Measurements from ENCODE around the gene OPN4.

OPN4 gene

GRCh38 chr10:86663046-86663345 is 8.6 kb downstream of the OPN4 start:
- no peaks in the 10 kb centered on the region for H3K9me2 ChIP-seq (replicated peaks; ENCODE audit: insufficient read depth, low read length)
- no peak overlapping the region for H3K9ac ChIP-seq (ENCODE audit: low read length)
- no peaks in the 10 kb centered on the region for H3K79me2 ChIP-seq (ENCODE audit: low read length)
- no peaks in the 10 kb centered on the region for H3F3A ChIP-seq (ENCODE audit: insufficient read depth, low read length)
- no peak for DNase-seq
- H4K20me1 ChIP-seq (ENCODE audit: insufficient read depth, low read length), result no peaks in the 10 kb centered on the region
- H3K9me3 ChIP-seq (replicated peaks; ENCODE audit: insufficient read depth, low read length), result no peaks in the 10 kb centered on the region
- no peak overlapping the region for H2AFZ ChIP-seq (ENCODE audit: low read length)
- H3K27ac ChIP-seq (ENCODE audit: low read length), result no peak overlapping the region
- no peak overlapping the region for H3K4me2 ChIP-seq (ENCODE audit: low read depth, low read length)
- no peak for TF ChIP-seq EZH2phosphoT487 (IDR thresholded peaks at IDR 0.05; ENCODE audit: low read length)
- no peak for TF ChIP-seq CTCF (IDR thresholded peaks at IDR 0.05; ENCODE audit: low read length)
- no peak for TF ChIP-seq EZH2 (optimal IDR thresholded peaks at IDR 0.05; ENCODE audit: low read depth, low read length)
- peaks cover 20% of the 10 kb centered on the region for H3K27me3 ChIP-seq (replicated peaks; ENCODE audit: insufficient read depth, low read length)
- H3K4me1 ChIP-seq (ENCODE audit: low read length), result no peaks in the 10 kb centered on the region
- H3K36me3 ChIP-seq (replicated peaks; ENCODE audit: insufficient read depth, low read length), result no peaks in the 10 kb centered on the region
- no peak overlapping the region for H3K4me3 ChIP-seq (ENCODE audit: low read length)

- no peaks in the 10 kb centered on the region for H3K9me3 ChIP-seq (replicated peaks; ENCODE audit: insufficient read depth, low read length)
- H2AFZ ChIP-seq (ENCODE audit: low read length), result no peak overlapping the region
- no peaks in the 10 kb centered on the region for H3K36me3 ChIP-seq (replicated peaks; ENCODE audit: insufficient read depth, low read length)
- TF ChIP-seq EZH2 (optimal IDR thresholded peaks at IDR 0.05; ENCODE audit: low read depth, low read length), result no peak
- no peak for TF ChIP-seq EZH2phosphoT487 (IDR thresholded peaks at IDR 0.05; ENCODE audit: low read length)
- no peak for TF ChIP-seq CTCF (IDR thresholded peaks at IDR 0.05; ENCODE audit: low read length)
- H3F3A ChIP-seq (ENCODE audit: insufficient read depth, low read length), result no peaks in the 10 kb centered on the region
- H4K20me1 ChIP-seq (ENCODE audit: insufficient read depth, low read length), result no peaks in the 10 kb centered on the region
- H3K79me2 ChIP-seq (ENCODE audit: low read length), result no peaks in the 10 kb centered on the region
- H3K4me1 ChIP-seq (ENCODE audit: low read length), result no peaks in the 10 kb centered on the region
- peaks cover 12% of the 10 kb centered on the region for H3K27me3 ChIP-seq (replicated peaks; ENCODE audit: insufficient read depth, low read length)
- H3K9ac ChIP-seq (ENCODE audit: low read length), result no peak overlapping the region
- H3K4me2 ChIP-seq (ENCODE audit: low read depth, low read length), result no peak overlapping the region
- no peaks in the 10 kb centered on the region for H3K9me2 ChIP-seq (replicated peaks; ENCODE audit: insufficient read depth, low read length)
- DNase-seq, result no peak
- H3K4me3 ChIP-seq (ENCODE audit: low read length), result no peak overlapping the region
- H3K27ac ChIP-seq (ENCODE audit: low read length), result no peak overlapping the region
Measured at GRCh38 chr10:86663576-86664339, 9.4 kb downstream of the OPN4 start.

GRCh38 chr10:86664341-86665217 is 10.2 kb downstream of the OPN4 start:
- H3K9me2 ChIP-seq (replicated peaks; ENCODE audit: insufficient read depth, low read length), result no peaks in the 10 kb centered on the region
- H4K20me1 ChIP-seq (ENCODE audit: insufficient read depth, low read length), result no peaks in the 10 kb centered on the region
- no peak for TF ChIP-seq EZH2 (optimal IDR thresholded peaks at IDR 0.05; ENCODE audit: low read depth, low read length)
- TF ChIP-seq EZH2phosphoT487 (IDR thresholded peaks at IDR 0.05; ENCODE audit: low read length), result no peak
- TF ChIP-seq CTCF (IDR thresholded peaks at IDR 0.05; ENCODE audit: low read length), result no peak
- H3K27ac ChIP-seq (ENCODE audit: low read length), result no peak overlapping the region
- H3K4me1 ChIP-seq (ENCODE audit: low read length), result no peaks in the 10 kb centered on the region
- H3K36me3 ChIP-seq (replicated peaks; ENCODE audit: insufficient read depth, low read length), result no peaks in the 10 kb centered on the region
- H3K27me3 ChIP-seq (replicated peaks; ENCODE audit: insufficient read depth, low read length), result peaks cover 4% of the 10 kb centered on the region; the same call in 1 of the 2 replicates
- H3K4me2 ChIP-seq (ENCODE audit: low read depth, low read length), result no peak overlapping the region
- H3K79me2 ChIP-seq (ENCODE audit: low read length), result no peaks in the 10 kb centered on the region
- H3K9ac ChIP-seq (ENCODE audit: low read length), result no peak overlapping the region
- H3F3A ChIP-seq (ENCODE audit: insufficient read depth, low read length), result no peaks in the 10 kb centered on the region
- no peak overlapping the region for H3K4me3 ChIP-seq (ENCODE audit: low read length)
- no peak for DNase-seq
- H3K9me3 ChIP-seq (replicated peaks; ENCODE audit: insufficient read depth, low read length), result no peaks in the 10 kb centered on the region
- no peak overlapping the region for H2AFZ ChIP-seq (ENCODE audit: low read length)

Measured in MM.1S (cell line).